GM18870 (cell line): Measurements from ENCODE around the gene XYLT1.
A peak's percentile ranks its signal among the peaks of the same experiment; 100 is the strongest.

Experiments
- ATAC-seq: cut with Tn5 transposase; IDR thresholded peaks from one replicate; pipeline ENCODE4 v1.9.1; 2021; ENCODE audit warnings: moderate library complexity; ENCODE audit not compliant: unreplicated experiment

The XYLT1 gene

DNA sequence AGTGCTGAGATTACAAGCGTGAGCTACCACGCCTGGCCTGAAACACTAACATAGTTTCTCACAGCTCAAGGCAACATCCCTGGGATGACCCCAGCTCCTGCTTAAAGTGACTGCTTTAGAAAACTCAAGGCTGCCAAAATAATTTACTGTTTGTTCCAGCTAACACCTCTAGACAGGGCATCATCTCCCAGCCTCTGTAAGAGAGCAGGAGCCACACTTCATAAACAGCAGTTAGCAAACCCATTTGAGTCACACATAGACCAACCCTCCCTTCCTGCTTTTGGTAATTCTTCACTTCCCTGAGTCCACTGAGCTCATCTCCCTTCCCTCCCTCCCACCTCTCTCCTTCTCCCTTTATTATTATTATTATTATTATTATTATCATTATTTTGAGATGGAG is 201.3 kb downstream of the XYLT1 start:
- ATAC-seq, result no peak

DNA sequence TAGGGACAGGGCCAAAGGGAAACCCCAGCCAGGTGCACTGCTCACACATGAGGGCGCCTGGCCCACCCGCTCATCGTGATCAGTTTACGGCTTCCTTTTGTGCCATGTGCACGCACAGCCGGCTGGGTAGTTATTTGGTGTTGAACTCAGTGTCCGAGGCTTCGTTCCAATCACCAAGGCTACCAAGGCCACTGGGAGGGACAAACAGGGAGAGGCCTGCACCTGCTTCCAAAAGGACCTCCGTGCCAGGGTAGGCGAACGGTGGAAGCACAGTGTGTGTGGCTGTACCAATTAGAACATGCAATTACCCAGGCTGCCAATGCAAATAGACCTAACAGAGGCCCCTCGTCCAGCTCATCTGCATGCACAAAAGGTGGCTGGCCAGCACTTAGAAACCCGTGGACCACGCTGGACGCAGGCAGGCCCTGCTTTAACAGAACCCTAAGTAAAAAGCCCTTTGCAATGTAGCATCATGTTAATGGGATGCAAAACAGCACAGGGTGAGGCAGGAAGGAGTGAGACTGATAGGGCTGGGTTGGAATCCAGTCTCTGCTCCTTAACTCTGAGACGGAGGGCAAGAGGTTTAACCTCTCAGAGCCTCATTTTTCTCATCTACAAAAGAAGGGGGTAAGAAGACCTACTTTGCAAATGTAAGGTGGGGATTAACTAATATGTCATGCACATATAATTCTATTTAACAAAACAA is 204.0 kb downstream of the XYLT1 start:
- no peak for ATAC-seq

DNA sequence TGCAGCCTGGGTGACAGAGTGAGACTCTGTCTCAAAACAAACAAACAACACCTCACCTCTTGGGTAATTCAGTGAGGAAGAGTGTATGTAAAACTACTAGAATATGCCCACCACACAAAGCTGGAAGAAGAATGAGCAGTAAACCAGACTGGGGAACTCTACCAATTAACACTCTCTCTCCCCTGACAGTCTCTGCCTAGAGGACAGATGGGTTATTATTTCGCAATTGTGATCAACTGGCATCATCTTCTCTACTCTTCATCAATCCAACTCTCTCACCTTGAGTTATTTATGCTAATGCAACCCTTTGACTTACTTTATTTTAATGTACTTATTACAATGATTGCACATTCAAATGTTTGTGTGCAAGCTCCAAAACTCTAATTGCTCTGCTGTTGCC is 205.6 kb downstream of the XYLT1 start:
- ATAC-seq, result no peak

DNA sequence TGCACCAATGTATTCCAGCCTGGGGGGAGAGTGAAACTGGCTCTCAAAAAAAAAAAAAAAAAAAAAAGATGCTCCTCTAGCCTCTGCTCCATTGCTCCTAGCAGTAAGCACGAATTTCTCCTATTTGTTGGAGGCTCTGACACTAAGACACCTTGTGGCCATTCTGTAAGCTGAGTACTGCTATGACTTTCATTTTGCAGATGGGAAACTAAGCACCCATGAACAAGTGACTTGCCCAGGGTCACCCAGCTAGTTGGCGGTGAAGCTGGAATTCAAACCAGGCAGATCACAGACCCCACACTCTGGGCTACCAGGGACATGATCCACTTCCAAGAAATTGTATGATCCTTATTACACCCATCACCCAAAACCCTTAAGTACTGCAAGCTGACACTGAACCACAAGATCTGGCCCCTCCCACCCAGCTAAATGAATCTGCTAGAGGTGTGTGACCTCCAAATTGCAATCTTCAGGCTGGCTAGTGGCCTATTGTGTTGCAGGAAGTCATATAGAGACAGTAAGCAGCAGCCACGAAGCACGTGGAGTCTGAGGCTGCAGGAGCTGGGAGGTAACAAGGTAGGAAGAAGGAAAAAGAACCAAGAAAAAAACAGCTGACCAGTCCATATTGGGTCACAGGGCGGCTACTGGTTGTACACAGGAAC is 209.4 kb downstream of the XYLT1 start:
- no peak for ATAC-seq

DNA sequence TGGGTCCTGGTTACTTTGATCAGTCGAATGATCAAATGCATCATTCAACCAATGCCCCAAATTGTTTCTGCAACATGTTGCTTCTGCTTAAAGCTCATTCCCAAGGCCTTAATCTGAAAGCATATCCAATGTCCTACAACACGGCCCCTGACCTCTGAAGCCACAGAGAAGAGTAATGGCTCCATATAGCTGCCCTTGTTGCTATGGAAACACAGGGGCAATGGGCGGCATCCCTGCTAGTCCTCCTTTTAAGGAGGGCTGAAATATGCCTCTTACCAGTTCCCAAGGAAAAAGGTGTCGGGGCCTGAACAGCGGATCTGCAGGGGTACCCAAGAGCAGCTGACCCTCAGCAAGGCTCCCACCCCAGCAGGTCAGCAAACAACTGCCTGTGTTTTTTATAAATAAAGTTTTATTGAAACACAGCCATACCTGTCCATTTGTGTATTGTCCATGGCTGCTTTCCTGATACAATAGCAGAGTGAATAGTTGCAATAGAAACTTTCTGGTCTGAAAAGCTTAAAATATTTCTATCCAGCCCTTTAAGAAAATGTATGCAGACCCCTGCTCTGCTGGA is 210.4 kb downstream of the XYLT1 start:
- no peak for ATAC-seq

DNA sequence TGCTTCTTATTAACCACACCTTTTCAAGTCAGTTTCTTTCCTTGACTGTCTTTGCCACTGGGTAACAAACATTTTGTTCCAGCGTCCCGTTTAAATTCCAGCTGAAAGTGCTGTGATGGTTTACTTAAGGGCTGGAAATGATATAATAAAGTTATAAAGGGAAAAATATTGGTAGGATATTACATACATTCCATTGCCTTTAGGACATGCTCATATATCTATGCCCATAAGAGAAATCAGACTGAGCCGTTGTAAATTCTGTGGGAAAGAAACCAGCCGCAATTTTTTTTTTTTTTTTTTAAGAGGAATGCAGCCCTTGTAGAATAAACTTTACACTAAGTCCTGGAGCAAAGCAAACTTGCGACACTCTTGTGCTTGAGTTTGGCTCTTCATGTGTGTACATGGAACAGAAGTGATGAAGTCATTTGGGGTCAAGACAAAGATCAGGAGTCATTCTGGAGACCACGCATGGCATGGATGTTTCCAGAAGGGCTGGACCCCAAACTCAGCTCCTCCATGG is 210.9 kb downstream of the XYLT1 start:
- ATAC-seq, result no peak

DNA sequence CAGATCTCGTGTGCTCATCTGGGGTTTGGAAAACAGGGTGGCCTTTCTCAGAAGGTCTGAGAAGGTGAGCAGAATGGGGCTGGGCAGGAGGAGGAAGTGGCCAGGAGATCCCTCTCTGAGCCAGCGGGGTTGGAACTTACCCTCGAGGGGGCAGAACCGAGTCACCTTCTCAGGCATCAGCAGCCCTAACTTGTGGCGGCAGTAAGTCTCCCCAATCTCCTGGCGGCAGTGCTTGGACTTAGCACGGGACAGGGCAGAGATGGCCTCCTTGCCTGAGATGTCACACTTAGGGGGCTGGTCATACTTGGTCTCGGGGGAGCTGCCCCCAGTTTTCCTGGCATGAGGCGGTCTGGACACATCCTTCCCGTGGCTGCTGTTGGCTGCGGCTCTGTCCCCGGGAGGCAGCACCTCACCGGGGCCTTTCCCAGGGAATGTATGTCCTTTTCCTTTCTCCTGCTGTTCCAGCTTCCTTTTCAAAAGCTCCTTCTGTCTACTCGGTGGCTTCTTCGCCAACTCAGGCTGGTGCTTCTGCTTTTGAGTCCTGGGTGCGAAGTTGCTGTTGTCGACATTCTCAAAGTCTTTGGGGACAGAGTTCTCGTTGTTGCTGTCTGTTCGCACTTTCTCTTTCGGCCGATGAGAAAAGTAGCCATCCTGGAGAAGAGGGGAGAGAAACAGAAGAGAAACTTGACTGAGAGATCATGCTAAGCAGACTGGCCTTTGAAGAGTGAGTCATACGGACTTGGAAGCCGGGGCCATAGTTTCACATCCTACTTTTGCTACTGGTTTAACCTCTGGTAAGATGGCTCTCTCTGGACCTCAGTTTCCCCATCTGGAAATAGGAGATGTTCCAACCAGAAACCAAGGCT is 211.7 kb downstream of the XYLT1 start:
- ATAC-seq, result peak; percentile 58

DNA sequence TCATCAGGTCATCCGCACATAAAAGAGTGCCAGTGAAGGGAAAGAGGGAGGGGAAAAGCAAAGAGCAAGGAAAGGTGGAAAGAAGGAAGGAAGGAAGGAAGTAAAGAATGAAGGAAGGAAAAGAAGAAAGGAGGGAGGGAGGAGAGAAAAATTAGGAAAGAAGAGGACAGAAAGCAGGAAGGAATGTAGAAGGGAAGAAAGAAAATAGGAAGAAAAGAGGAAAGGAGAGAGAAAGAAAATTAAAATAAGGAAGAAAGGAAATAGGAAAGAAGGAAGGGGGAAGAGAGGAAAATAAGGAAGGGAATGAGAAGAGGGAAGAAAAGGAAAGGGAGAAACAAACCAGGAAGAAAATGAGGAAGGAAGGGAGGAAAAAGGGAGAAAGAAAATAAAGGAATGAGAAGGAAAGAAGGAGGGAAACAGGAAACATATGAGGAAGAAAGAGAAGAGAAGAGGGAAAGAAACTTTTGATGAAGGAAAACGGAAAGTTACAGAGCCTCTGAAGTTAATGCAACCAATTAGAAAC is 212.6 kb downstream of the XYLT1 start:
- no peak for ATAC-seq

DNA sequence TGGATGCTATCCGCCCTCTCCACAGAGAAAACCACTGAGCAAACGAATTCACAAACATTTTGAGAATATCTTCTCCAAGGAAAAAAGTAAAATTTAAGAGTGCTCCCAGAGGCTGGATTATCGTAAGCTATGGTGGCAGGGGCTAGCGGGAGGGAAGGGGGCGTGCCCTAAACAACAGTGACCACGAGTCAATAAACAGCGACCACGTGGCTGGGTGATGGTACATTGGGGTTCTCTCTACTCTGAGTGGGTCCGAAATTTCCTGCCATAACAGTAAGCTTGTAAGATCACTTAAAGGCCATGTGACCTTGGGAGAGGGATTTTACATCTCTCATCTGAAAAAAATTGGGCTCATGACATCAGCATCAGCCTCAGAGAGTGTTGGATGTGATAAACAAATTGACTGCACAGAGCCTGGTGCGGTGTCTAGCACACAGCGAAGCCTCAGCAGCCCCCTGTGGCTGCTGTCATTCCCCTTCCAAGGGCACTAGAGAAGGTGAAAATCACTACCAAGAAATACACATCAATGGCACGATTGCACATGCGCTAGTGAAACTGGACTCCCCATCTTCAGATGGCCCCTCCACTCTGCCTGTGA is 213.2 kb downstream of the XYLT1 start:
- no peak for ATAC-seq

DNA sequence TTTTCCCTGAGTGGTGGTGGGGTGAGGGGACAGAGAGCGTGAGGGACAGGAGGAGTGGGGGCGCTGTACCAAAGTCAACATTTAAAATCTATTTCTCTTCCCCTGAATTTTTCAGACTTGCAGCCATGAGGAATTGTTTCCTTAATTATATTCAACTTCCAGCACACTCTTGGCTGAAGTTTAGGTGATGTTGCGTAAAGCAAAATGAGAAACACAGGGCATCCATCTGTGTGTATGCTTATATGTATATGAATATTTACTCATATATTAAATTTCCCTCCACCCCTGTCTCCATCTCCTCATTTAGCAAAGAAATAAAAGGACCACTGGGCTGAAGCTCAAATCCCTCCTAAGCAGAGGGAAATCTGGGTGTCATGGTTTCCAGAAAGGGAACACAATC is 218.1 kb downstream of the XYLT1 start:
- no peak for ATAC-seq

DNA sequence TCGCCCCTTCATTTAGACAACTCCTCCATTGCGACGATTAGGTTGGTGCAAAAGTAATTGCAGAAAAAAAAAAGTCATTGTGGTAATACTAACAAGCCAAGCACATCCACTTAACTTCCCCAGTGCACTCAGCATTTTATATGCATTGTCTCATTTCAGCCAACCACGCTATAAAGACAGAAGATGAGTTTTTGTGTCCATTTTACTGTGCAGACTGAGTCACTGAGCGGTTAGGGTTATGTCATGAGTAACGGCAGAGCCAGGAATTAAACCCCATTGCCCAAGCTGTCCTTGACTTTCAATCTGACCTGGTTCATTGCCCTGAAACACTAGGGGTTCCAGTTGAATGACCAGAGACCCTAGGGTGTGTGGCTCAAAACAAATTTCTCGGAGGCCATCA is 218.7 kb downstream of the XYLT1 start:
- ATAC-seq, result no peak

DNA sequence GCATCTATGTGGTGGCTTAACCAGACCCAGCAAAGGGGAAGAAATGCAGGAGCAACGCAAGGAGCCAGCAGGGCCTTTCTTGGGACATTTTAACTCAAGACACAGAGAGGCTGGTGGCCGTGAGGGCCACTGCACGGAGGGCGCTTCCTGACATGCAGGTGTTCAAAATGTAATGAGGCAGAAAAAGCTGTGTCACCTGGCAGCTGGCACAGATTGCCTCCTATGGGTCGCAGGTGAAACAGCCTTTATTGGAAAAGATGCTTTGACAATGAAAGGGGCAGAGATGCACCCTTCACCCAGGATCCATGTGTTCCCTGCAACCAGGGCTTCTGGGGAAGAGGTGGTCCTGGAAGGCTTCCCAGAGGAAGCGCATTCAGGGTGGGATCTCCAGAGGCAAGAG is 219.3 kb downstream of the XYLT1 start:
- ATAC-seq, result no peak

DNA sequence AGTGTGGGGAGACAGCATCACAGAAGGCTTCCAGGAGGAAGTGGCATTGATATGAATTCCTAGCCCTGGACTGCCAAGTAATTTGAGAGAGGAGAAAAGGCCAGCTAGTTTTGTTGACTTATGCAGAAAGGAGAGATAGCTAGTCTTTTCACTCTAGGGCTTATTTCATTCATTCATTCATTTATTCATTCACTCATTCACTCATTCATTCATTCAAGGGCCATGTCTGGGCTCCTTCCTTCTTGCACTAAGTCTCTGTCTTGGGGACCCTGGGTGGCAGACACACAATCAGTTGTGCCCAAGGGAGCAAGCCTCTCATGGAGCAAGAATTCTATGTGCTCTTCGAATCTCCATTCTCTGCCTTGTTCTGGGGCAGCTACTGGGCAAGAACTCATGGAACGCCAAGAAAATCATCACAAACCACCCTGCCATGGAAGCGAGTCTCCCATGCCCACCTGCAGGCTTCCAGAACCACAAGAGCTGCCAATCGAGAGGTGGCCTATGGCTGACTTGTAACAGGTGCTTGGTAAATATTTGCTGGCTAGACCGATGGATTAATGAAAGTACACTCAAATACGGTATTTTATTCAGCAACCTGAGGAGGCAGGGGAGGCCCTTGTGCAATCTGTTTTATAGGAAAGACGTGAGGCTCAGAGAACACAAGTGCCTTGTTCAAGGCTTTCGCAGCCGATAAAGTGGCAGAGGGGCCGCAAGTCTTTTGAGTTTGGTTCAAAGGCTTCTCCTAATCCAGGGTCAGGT is 223.6 kb downstream of the XYLT1 start:
- no peak for ATAC-seq

DNA sequence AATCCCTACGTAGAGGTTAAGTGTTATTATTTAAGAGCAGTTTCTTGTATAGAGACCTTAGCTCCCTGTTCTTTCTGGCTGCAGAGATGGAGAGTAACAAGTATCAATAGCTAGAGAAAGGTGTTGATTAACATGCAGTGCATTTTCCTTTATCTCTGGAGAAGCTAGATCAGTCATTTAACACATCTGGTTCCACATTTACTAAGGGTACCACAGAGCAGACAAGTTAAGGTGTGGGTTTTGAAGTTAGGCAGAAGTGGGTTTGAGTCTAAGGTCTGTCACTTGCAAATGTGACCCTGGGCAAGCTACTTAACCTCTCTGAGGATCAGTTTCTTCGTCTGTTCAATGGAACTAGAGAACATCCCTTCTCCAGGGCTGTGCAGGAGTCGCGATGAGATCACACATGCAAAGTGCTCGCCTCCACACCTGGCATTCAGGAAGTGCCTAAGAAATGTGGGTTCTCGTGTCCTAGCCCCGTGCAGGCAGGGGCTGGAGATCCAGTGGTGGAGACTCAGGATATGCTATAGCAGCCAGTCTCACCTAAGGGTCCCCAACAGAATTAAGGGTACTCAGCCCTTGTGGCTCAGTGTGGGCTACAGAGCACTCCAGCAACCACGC is 224.4 kb downstream of the XYLT1 start:
- ATAC-seq, result no peak

DNA sequence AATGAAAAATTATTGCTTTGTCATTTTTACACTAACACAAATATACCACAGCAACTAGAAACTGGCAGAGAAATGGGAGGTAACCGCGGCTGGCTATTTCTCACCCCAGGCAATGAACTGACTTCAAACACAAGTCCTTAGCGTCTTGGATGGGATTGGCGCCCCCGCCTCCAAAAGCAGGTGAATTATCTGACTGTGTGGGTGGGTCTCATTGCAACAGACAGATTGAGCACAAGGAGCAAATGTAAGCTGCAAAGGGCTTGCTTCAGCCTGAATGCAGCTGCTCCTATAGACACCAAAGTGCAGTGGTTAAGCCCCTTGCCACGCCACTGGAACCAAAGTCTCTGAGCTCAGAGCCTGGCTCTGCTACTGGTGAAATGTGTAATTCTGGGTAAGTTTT is 225.0 kb downstream of the XYLT1 start:
- ATAC-seq, result no peak

DNA sequence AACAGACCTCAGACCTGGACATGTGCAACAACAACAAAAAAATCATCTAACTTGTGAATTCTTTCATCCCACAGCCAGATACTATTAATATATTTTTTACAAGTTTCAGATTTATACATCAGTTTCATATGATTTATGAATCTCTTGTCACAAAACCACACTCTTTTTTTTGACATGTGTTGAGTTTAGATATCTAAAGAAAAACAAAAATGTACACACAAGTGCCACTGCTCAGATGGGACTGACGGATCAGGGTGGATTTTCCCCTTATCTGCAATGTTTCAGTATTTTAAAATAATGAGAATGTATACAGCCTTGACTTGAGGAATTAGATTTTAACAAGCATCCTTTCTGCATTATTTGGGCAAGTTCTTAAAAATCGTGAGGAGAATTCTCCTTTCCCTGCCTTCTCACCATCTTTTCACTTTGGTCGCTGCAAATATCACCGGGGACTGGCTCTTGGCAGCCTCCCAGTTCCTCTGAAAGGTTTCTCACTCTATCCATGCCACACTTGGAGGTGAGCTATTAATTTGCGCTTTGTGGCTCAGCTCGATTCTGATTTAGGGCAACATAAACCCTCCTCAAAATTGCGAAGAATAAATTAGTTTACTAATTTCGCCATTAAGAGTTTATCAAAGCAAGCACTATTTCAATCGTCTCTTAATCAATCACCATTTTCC is 225.7 kb downstream of the XYLT1 start:
- no peak for ATAC-seq

DNA sequence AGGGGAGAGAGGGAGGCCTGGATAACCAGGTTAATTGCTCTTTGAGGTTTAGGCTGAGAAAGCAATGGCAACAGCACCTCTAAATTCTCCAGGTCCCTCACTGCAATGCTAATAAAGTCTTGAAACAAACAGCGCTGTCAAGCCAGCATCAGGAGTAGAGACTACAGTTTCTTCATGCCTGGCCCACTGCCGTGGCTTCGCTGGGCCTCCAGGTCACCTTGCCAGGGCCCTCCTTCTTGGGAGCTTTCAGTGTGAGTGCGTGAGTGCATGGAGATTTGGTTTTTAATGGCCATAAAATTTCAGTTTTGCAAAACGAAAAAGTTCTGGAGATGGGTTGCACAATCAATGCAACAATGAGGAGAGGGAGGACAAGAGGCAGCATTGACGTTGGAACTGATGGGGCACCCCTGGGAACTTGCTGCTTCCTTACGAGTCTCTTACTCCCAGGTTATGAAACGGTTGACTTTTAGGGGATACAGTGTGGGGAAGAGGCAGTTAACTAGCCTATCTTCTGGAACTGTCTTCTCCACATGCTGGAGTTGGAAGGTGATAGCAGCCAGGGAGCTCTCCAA is 229.4 kb downstream of the XYLT1 start:
- ATAC-seq, result no peak

DNA sequence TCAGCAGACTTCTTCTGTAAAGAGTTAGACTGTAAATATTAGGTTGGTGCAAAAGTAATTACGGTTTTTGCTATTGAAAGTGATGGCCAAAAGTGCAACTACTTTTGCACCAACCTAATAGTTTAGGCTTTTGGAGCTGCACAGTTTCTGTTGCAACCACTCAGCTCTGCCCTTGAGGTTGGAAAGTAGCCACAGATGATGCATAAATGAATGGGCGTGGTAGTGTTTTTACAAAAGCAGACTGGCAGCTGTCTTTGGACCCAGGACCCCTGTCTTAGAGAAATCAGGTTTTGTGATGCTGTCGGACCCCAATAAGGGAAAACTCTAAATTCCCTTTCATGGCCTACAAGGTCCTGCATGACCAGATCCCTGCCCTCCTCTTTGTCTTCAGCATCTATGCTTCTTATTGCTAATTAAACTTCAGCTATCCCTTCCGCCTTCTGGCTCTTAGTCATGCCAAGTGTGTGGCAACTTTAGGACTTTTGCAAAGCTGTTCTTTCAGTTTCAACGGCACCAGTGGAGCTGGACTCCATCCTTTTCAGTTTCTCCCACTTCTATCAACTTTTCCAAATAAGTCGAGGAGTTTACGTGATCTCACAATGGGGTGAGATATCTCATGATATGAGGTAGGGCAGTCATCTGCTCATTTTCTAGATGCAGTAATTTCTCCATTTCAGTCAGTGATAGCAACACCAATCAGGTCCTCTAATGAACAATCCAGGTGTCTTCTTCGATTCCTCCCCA is 232.3 kb downstream of the XYLT1 start:
- no peak for ATAC-seq
